ENCODE data around the gene SEMA5B. TPM values are rescaled to one million over a fixed set of nuclear protein-coding genes. Genes with fewer than 3 reads are reported as not detected.

Gene SEMA5B
- total RNA-seq, 3 donors from 2014 or later, result 0.34 to 0.89 (median 0.35) TPM

GRCh38 chr3:123028233-123028828 is 768 bp upstream of the SEMA5B start:
- H3K9me3 ChIP-seq, result no peaks in the 10 kb centered on the region
- TF ChIP-seq CTCF (IDR thresholded peaks at IDR 0.05), result no peak
- DNase-seq (peak in 1 of 3 donors; percentile 30), ATAC-seq (peak; percentile 42)
- no peak overlapping the region for H3K4me3 ChIP-seq
- H3K36me3 ChIP-seq (ENCODE audit: low read depth), result no peaks in the 10 kb centered on the region
- intact Hi-C loops (cut with DNase I, micrococcal nuclease), result no loop called here
- peaks cover 19% of the 10 kb centered on the region for H3K4me1 ChIP-seq (ENCODE audit: low read depth)

- TF ChIP-seq CTCF (IDR thresholded peaks at IDR 0.05), result no peak
- Histone ChIP-seq H3K4me1 (ENCODE audit: low read depth) (peaks cover 19% of the 10 kb centered on the region), H3K4me3 (no peak overlapping the region), H3K9me3 (no peaks in the 10 kb centered on the region), H3K36me3 (ENCODE audit: low read depth) (no peaks in the 10 kb centered on the region)
- ATAC-seq (peak; percentile 46), DNase-seq (peak; percentile 21 to 51 (median 49))
- intact Hi-C loops (cut with DNase I, micrococcal nuclease), result no loop called here
Measured at GRCh38 chr3:123026565-123027291, 835 bp downstream of the SEMA5B start.

GRCh38 chr3:123025642-123026521 is 1.7 kb downstream of the SEMA5B start:
- H3K4me3 ChIP-seq, result no peak overlapping the region
- peaks cover 19% of the 10 kb centered on the region for H3K4me1 ChIP-seq (ENCODE audit: low read depth)
- no peak for TF ChIP-seq CTCF (IDR thresholded peaks at IDR 0.05)
- no peaks in the 10 kb centered on the region for H3K36me3 ChIP-seq (ENCODE audit: low read depth)
- ATAC-seq, result peak; percentile 8
- peak in 1 of 3 donors; percentile 25 for DNase-seq
- H3K9me3 ChIP-seq, result no peaks in the 10 kb centered on the region
- intact Hi-C loops (cut with DNase I, micrococcal nuclease), result no loop called here

GRCh38 chr3:123024056-123024455 is 3.5 kb downstream of the SEMA5B start:
- Histone ChIP-seq H3K4me3 (no peak overlapping the region), H3K9me3 (no peaks in the 10 kb centered on the region), H3K36me3 (ENCODE audit: low read depth) (no peaks in the 10 kb centered on the region), H3K4me1 (ENCODE audit: low read depth) (peaks cover 19% of the 10 kb centered on the region)
- intact Hi-C loops (cut with DNase I, micrococcal nuclease), result no loop called here
- ATAC-seq (no peak), DNase-seq (no peak)
- TF ChIP-seq CTCF (IDR thresholded peaks at IDR 0.05), result no peak

GRCh38 chr3:123021996-123022510 is 5.5 kb downstream of the SEMA5B start:
- intact Hi-C loops (cut with DNase I, micrococcal nuclease), result no loop called here

More at GRCh38 chr3:123021996-123022510, 5.5 kb downstream of the SEMA5B start:
- no peak for TF ChIP-seq CTCF (IDR thresholded peaks at IDR 0.05)
- Histone ChIP-seq H3K36me3 (ENCODE audit: low read depth) (no peaks in the 10 kb centered on the region), H3K9me3 (no peaks in the 10 kb centered on the region), H3K4me3 (no peak overlapping the region), H3K4me1 (ENCODE audit: low read depth) (peaks cover 10% of the 10 kb centered on the region)
- ATAC-seq (no peak), DNase-seq (no peak)
